SK-N-MC (cell line): ENCODE data around the gene ANKRD33B.

Source experiments
- EZH2 ChIP-seq: fragments of 200-600 bp; sonication (generic); IDR thresholded peaks from one replicate; pipeline ENCODE4 v1.6.1; 2017; ENCODE audit warnings: antibody characterized with exemption
- POLR2AphosphoS5 ChIP-seq: IDR thresholded peaks from 2 replicates; pipeline ENCODE4 v1.6.1; 2012; ENCODE audit warnings: mild to moderate bottlenecking, low read depth, low read length, borderline replicate concordance

GRCh38 chr5:10596310-10596703 lies 32.4 kb downstream of the ANKRD33B start:
- TF ChIP-seq EZH2 (no peak), POLR2AphosphoS5 (no peak)
